Neural progenitor cell (in vitro differentiated cells): ENCODE data around the gene ZNF787. TPM values are rescaled to one million over a fixed set of nuclear protein-coding genes. Genes with fewer than 3 reads are reported as not detected.

Experiments used
- DNase-seq: peaks from one replicate; pipeline ENCODE4 v3.0.0-alpha.2; 2016; ENCODE audit warnings: low spot score
- H2AFZ ChIP-seq: fragments of 200-600 bp; sonication (generic); replicated peaks from 2 replicates; pipeline ENCODE4 v1.6.1; 2016; ENCODE audit warnings: antibody characterized with exemption
- H3F3A ChIP-seq: fragments of 200-600 bp; sonication (generic); 2 replicates; pipeline ENCODE4 v1.6.1; 2016; ENCODE audit warnings: antibody characterized with exemption, low read depth
- H3K27ac ChIP-seq: fragments of 200-600 bp; sonication (generic); 2 replicates; pipeline ENCODE4 v1.5.1; 2016; ENCODE audit warnings: mild to moderate bottlenecking
- H3K27me3 ChIP-seq: fragments of 200-600 bp; sonication (generic); 2 replicates; pipeline ENCODE4 v1.6.1; 2016; ENCODE audit warnings: mild to moderate bottlenecking, moderate library complexity
- H3K36me3 ChIP-seq: fragments of 200-600 bp; sonication (generic); 2 replicates; pipeline ENCODE4 v1.5.1; 2016
- H3K4me1 ChIP-seq: fragments of 200-600 bp; sonication (generic); 2 replicates; pipeline ENCODE4 v1.6.1; 2016; ENCODE audit warnings: mixed run types
- H3K4me2 ChIP-seq: fragments of 200-600 bp; sonication (generic); 2 replicates; pipeline ENCODE4 v1.6.1; 2016
- H3K4me3 ChIP-seq: fragments of 200-600 bp; sonication (generic); 2 replicates; pipeline ENCODE4 v1.5.1; 2016
- H3K79me2 ChIP-seq: fragments of 200-600 bp; sonication (generic); 2 replicates; pipeline ENCODE4 v1.6.1; 2016; ENCODE audit warnings: low read depth
- H3K9ac ChIP-seq: fragments of 200-600 bp; sonication (generic); 2 replicates; pipeline ENCODE4 v1.6.1; 2016
- H3K9me3 ChIP-seq: fragments of 200-600 bp; sonication (generic); 2 replicates; pipeline ENCODE4 v1.5.1; 2016; ENCODE audit warnings: low read depth
- H4K20me1 ChIP-seq: fragments of 200-600 bp; sonication (generic); 2 replicates; pipeline ENCODE4 v1.6.1; 2016; ENCODE audit warnings: low read depth
- H3K27ac Mint-ChIP-seq: 3 replicates; pipeline ENCODE4 v1.8.0; 2021; ENCODE audit warnings: mixed read lengths
- H3K27me3 Mint-ChIP-seq: 2 replicates; pipeline ENCODE4 v1.8.0; 2022; ENCODE audit warnings: low read depth, mild to moderate bottlenecking, inconsistent platforms, moderate library complexity, mixed read lengths; ENCODE audit not compliant: insufficient read depth
- H3K36me3 Mint-ChIP-seq: 3 replicates; pipeline ENCODE4 v1.8.0; 2021; ENCODE audit warnings: mixed read lengths
- H3K4me1 Mint-ChIP-seq: 3 replicates; pipeline ENCODE4 v1.8.0; 2021; ENCODE audit warnings: mixed read lengths
- H3K4me3 Mint-ChIP-seq: 3 replicates; pipeline ENCODE4 v1.8.0; 2021; ENCODE audit warnings: mild to moderate bottlenecking, moderate library complexity, mixed read lengths
- H3K9me3 Mint-ChIP-seq: 3 replicates; pipeline ENCODE4 v1.8.0; 2020; ENCODE audit warnings: mixed read lengths
- CTCF ChIP-seq: fragments of 200-600 bp; sonication (generic); IDR thresholded peaks from 2 replicates; pipeline ENCODE4 v1.5.1; 2017; ENCODE audit warnings: antibody characterized with exemption, mild to moderate bottlenecking
- EZH2 ChIP-seq: fragments of 200-600 bp; sonication (generic); IDR thresholded peaks from 2 replicates; pipeline ENCODE4 v1.6.1; 2017; ENCODE audit warnings: antibody characterized with exemption, mild to moderate bottlenecking, moderate library complexity
- EZH2phosphoT487 ChIP-seq: fragments of 200-600 bp; sonication (generic); IDR thresholded peaks from 2 replicates; pipeline ENCODE4 v1.6.1; 2017; ENCODE audit warnings: antibody characterized with exemption
- total RNA-seq: library from RNA; depleted of rRNA; stranded (reverse); fragments of >200 nt; gene quantifications from 2 replicates; pipeline ENCODE4 v1.2.3, GENCODE V29; 2015; ENCODE audit warnings: low replicate concordance

ZNF787 gene
- total RNA-seq, 1 donor from 2014 or later = 2.2 TPM

DNA sequence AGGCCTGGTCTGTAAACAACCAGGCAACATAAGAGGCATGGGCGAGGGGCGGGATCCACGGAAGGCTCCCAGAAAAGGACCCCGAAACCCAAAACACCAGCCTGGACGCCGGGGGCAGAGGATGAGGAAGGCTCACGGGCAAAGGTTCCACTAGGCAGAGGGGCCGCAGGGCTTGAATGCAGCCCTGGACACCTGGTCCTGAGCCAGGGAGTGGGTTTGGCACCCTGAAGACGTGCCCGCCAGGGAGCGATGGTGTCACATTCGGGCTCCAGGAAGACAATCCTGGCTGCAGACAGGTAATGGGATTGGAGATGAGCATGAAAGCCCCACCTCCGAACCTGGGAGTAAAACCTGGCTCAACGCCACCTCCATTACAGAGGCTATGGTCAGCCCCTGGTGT lies 31.8 kb downstream of the ZNF787 start:
- no peak overlapping the region for H3K4me3 Mint-ChIP-seq
- H3K4me1 Mint-ChIP-seq = no peaks in the 10 kb centered on the region
- Histone ChIP-seq H3K27me3 (no peaks in the 10 kb centered on the region), H4K20me1 (peaks cover 42% of the 10 kb centered on the region), H3K9ac (no peak overlapping the region), H3K4me2 (no peak overlapping the region), H3K9me3 (no peaks in the 10 kb centered on the region), H3F3A (no peaks in the 10 kb centered on the region), H3K27ac (no peak overlapping the region), H2AFZ (no peak overlapping the region), H3K79me2 (peaks cover 46% of the 10 kb centered on the region), H3K36me3 (no peaks in the 10 kb centered on the region), H3K4me3 (no peak overlapping the region), H3K4me1 (peaks cover 8% of the 10 kb centered on the region)
- peaks cover 31% of the 10 kb centered on the region for H3K36me3 Mint-ChIP-seq
- no peak for TF ChIP-seq EZH2
- no peak for TF ChIP-seq CTCF
- no peak for TF ChIP-seq EZH2phosphoT487
- no peak overlapping the region for H3K27ac Mint-ChIP-seq
- DNase-seq = no peak
- peaks cover 3% of the 10 kb centered on the region for H3K27me3 Mint-ChIP-seq
- peaks cover 14% of the 10 kb centered on the region for H3K9me3 Mint-ChIP-seq

DNA sequence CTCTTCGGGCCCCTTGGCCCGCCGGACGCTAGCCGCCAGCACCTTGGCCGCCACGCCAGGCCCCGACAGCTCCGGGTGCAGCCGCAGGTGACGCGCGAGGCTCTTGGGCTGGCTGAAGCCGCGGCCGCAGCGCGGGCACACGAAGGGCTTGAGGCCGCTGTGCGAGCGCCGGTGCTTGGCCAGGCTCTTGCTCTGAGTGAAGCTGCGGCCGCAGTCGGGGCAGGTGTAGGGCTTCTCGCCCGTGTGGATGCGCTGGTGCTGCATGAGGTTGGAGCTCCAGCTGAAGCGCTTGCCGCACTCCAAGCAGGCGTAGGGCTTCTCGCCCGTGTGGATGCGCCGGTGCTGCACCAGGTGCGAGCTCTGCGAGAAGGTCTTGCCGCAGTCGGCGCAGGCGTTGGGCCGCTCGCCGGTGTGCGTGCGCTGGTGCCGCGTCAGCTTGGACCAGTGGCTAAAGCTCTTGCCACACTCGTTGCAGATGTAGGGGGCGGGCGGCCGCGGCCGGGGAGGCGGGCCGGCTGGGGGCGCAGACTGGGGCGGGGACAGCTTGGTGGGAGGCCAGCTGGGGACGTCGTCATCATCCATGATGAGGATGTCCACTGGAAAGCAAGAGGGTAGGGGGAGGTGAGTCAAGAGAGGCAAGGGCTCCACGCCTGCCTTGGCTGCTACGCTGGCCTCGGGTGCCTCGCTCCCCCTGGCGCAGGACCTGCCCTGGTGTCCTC lies 32.4 kb downstream of the ZNF787 start:
- Histone ChIP-seq H4K20me1 (peaks cover 48% of the 10 kb centered on the region), H3K27me3 (no peaks in the 10 kb centered on the region), H3K36me3 (no peaks in the 10 kb centered on the region), H3K4me1 (peaks cover 8% of the 10 kb centered on the region), H3K9ac (no peak overlapping the region), H3K27ac (no peak overlapping the region), H3F3A (peaks cover 4% of the 10 kb centered on the region), H3K4me3 (no peak overlapping the region), H3K9me3 (no peaks in the 10 kb centered on the region), H3K79me2 (peaks cover 41% of the 10 kb centered on the region), H3K4me2 (no peak overlapping the region), H2AFZ (no peak overlapping the region)
- TF ChIP-seq CTCF = no peak
- TF ChIP-seq EZH2 = no peak
- no peak for TF ChIP-seq EZH2phosphoT487
- no peak for DNase-seq
- Mint-ChIP-seq H3K27ac (no peak overlapping the region), H3K36me3 (peaks cover 27% of the 10 kb centered on the region), H3K9me3 (peaks cover 10% of the 10 kb centered on the region), H3K4me1 (no peaks in the 10 kb centered on the region), H3K27me3 (peaks cover 3% of the 10 kb centered on the region), H3K4me3 (no peak overlapping the region)

GRCh38 chr19:56087647-56088496 lies 33.2 kb downstream of the ZNF787 start:
- Histone ChIP-seq H3F3A (peaks cover 10% of the 10 kb centered on the region), H3K4me1 (peaks cover 8% of the 10 kb centered on the region), H3K4me2 (no peak overlapping the region), H3K79me2 (peaks cover 33% of the 10 kb centered on the region), H3K27ac (no peak overlapping the region), H3K36me3 (no peaks in the 10 kb centered on the region), H3K9ac (no peak overlapping the region), H3K4me3 (no peak overlapping the region), H3K9me3 (no peaks in the 10 kb centered on the region), H2AFZ (no peak overlapping the region), H3K27me3 (no peaks in the 10 kb centered on the region), H4K20me1 (peaks cover 48% of the 10 kb centered on the region)
- TF ChIP-seq CTCF = no peak
- H3K4me1 Mint-ChIP-seq = no peaks in the 10 kb centered on the region
- H3K9me3 Mint-ChIP-seq = peaks cover 5% of the 10 kb centered on the region
- no peak overlapping the region for H3K4me3 Mint-ChIP-seq
- H3K27ac Mint-ChIP-seq = no peak overlapping the region
- peaks cover 19% of the 10 kb centered on the region for H3K36me3 Mint-ChIP-seq
- peaks cover 5% of the 10 kb centered on the region for H3K27me3 Mint-ChIP-seq
- no peak for DNase-seq
